Fibroblast of the aortic adventitia (primary cell): ENCODE measurements around the gene NBEAL2. TPM values are rescaled to one million over a fixed set of nuclear protein-coding genes. Genes with fewer than 3 reads are reported as not detected.

ENCODE experiments used
- DNase-seq: peaks from one replicate; pipeline ENCODE4 v3.0.0-alpha.2; 2010; ENCODE audit warnings: low read depth
- H3K4me3 ChIP-seq: 2 replicates; pipeline ENCODE4 v1.5.1; 2011; ENCODE audit warnings: low read depth, mild to moderate bottlenecking, control low read depth, low read length, moderate library complexity
- CTCF ChIP-seq: IDR thresholded peaks from 2 replicates; pipeline ENCODE4 v1.5.1; 2011; ENCODE audit warnings: mild to moderate bottlenecking, low read length, control low read depth, inconsistent platforms; ENCODE audit not compliant: insufficient read depth
- total RNA-seq: library from RNA; depleted of rRNA; stranded (reverse); fragments of >200 nt; gene quantifications from 2 replicates; pipeline ENCODE4 v1.2.3, GENCODE V29; 2012; ENCODE audit warnings: low replicate concordance

The NBEAL2 gene
- total RNA-seq, 1 donor: 4.4 TPM

DNA sequence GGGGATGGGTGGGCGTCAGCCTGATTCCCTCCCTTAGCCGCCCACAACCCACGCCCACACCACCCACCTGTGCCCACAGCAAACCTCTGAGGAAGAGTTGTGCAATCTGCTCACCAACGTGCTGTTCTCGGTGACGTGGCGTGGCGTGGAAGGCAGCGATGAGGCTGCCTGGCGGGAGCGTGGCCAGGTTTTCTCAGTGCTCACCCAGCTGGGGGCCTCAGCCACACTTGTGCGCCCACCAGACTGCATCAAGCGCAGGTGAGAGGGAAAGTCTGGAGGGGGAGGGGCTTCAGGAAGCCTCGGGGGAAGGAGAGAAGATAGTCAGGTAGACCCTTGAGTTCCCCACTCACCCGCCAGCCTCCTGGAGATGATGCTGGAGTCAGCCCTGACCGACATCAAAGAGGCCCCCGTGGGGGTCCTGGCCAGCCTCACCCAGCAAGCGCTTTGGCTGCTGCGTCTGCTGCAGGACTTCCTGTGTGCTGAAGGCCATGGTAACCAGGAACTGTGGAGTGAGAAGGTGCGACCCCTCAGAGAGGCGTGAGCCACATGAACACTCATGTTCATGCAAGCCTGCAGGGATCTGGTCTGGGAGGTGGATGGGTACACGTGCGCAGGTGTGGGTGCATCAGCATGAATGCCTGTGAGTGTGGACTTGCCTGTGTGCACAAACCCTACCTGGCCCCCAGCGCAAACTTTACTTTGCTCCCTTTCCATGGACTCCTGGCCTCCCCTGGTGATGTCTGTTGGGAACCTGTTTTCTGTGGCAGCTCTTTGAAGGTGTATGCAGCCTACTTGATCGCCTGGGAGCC lies 21.7 kb downstream of the NBEAL2 start:
- H3K4me3 ChIP-seq: no peak overlapping the region
- TF ChIP-seq CTCF: no peak
- DNase-seq: no peak

GRCh38 chr3:47001731-47002170 lies 22.3 kb downstream of the NBEAL2 start:
- H3K4me3 ChIP-seq: no peak overlapping the region
- no peak for DNase-seq
- TF ChIP-seq CTCF: no peak

- H3K4me3 ChIP-seq: no peak overlapping the region
- DNase-seq: no peak
- no peak for TF ChIP-seq CTCF
Measured at GRCh38 chr3:47002171-47003055, 22.9 kb downstream of the NBEAL2 start.

DNA sequence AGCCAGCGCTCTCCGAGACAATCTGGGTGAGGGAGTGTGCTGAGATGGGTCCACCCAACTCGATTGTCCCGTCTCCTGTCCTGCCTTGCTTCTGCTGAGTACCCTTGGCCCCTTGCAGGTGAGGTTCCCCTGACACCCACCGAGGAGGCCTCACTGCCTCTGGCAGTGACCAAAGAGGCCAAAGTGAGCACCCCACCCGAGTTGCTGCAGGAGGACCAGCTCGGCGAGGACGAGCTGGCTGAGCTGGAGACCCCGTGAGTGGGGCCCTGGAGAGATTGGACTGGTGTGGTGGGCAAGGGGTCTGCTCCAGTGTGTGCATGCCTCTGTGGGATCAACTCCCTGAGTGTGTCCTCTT lies 23.6 kb downstream of the NBEAL2 start:
- TF ChIP-seq CTCF: no peak
- no peak overlapping the region for H3K4me3 ChIP-seq
- no peak for DNase-seq

- H3K4me3 ChIP-seq: no peak overlapping the region
- TF ChIP-seq CTCF: no peak
- no peak for DNase-seq
Measured at GRCh38 chr3:47003461-47004368, 24.2 kb downstream of the NBEAL2 start.

GRCh38 chr3:47004369-47005211 lies 25.1 kb downstream of the NBEAL2 start:
- no peak for TF ChIP-seq CTCF
- H3K4me3 ChIP-seq: no peak overlapping the region
- DNase-seq: no peak
